Endothelial cell (in vitro differentiated cells): ENCODE results near the gene TBC1D20. TPM values are rescaled to one million over a fixed set of nuclear protein-coding genes. Genes with fewer than 3 reads are reported as not detected.

ENCODE experiments used
- DNase-seq: peaks from one replicate; pipeline ENCODE4 v3.0.0; 2021; ENCODE audit warnings: low spot score
- H3K27ac Mint-ChIP-seq: one replicate; pipeline ENCODE4 v1.8.0; 2021; ENCODE audit warnings: mixed read lengths, inconsistent platforms; ENCODE audit not compliant: unreplicated experiment
- H3K27me3 Mint-ChIP-seq: one replicate; pipeline ENCODE4 v1.8.0; 2021; ENCODE audit warnings: mild to moderate bottlenecking, moderate library complexity, mixed read lengths, inconsistent platforms; ENCODE audit not compliant: unreplicated experiment
- H3K36me3 Mint-ChIP-seq: one replicate; pipeline ENCODE4 v1.8.0; 2021; ENCODE audit warnings: mild to moderate bottlenecking, low read depth, mixed read lengths, inconsistent platforms; ENCODE audit not compliant: unreplicated experiment
- H3K4me1 Mint-ChIP-seq: one replicate; pipeline ENCODE4 v1.8.0; 2021; ENCODE audit warnings: mild to moderate bottlenecking, mixed read lengths, inconsistent platforms; ENCODE audit not compliant: unreplicated experiment
- H3K4me3 Mint-ChIP-seq: one replicate; pipeline ENCODE4 v1.8.0; 2021; ENCODE audit warnings: mild to moderate bottlenecking, mixed read lengths, inconsistent platforms; ENCODE audit not compliant: unreplicated experiment
- H3K9me3 Mint-ChIP-seq: one replicate; pipeline ENCODE4 v1.8.0; 2021; ENCODE audit warnings: mixed read lengths, inconsistent platforms; ENCODE audit not compliant: unreplicated experiment
- total RNA-seq: library from RNA; stranded (reverse); fragmentation: NEBNext Ultra II Directional; extraction: Animal tissue kit (Norgen Biotek cat#: 25700); gene quantifications from one replicate; pipeline ENCODE4 v1.2.1, GENCODE V29; 2021; ENCODE audit not compliant: unreplicated experiment
- TF ChIP-seq, protein P1 (sequence below): fragments of 200-600 bp; sonication (generic); IDR thresholded peaks from one replicate; pipeline ENCODE4 v1.5.0; 2021; ENCODE audit warnings: antibody characterized with exemption; ENCODE audit not compliant: unreplicated experiment

The TBC1D20 gene
- total RNA-seq, 1 donor from 2014 or later: 29.9 TPM

GRCh38 chr20:440148-440547, 22.2 kb downstream of the TBC1D20 start:
- Mint-ChIP-seq H3K36me3 (peaks cover 67% of the 10 kb centered on the region), H3K9me3 (no peaks in the 10 kb centered on the region), H3K4me1 (peaks cover 17% of the 10 kb centered on the region), H3K27me3 (peaks cover 5% of the 10 kb centered on the region), H3K27ac (no peak overlapping the region), H3K4me3 (no peak overlapping the region)
- no peak for DNase-seq
- TF ChIP-seq, protein P1, sequence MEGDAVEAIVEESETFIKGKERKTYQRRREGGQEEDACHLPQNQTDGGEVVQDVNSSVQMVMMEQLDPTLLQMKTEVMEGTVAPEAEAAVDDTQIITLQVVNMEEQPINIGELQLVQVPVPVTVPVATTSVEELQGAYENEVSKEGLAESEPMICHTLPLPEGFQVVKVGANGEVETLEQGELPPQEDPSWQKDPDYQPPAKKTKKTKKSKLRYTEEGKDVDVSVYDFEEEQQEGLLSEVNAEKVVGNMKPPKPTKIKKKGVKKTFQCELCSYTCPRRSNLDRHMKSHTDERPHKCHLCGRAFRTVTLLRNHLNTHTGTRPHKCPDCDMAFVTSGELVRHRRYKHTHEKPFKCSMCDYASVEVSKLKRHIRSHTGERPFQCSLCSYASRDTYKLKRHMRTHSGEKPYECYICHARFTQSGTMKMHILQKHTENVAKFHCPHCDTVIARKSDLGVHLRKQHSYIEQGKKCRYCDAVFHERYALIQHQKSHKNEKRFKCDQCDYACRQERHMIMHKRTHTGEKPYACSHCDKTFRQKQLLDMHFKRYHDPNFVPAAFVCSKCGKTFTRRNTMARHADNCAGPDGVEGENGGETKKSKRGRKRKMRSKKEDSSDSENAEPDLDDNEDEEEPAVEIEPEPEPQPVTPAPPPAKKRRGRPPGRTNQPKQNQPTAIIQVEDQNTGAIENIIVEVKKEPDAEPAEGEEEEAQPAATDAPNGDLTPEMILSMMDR: no peak

GRCh38 chr20:438571-439469, 23.5 kb downstream of the TBC1D20 start:
- no peak overlapping the region for H3K4me3 Mint-ChIP-seq
- TF ChIP-seq, protein P1: no peak
- H3K9me3 Mint-ChIP-seq: no peaks in the 10 kb centered on the region
- no peak overlapping the region for H3K27ac Mint-ChIP-seq
- peaks cover 17% of the 10 kb centered on the region for H3K4me1 Mint-ChIP-seq
- no peak for DNase-seq
- peaks cover 58% of the 10 kb centered on the region for H3K36me3 Mint-ChIP-seq
- H3K27me3 Mint-ChIP-seq: peaks cover 10% of the 10 kb centered on the region

DNA sequence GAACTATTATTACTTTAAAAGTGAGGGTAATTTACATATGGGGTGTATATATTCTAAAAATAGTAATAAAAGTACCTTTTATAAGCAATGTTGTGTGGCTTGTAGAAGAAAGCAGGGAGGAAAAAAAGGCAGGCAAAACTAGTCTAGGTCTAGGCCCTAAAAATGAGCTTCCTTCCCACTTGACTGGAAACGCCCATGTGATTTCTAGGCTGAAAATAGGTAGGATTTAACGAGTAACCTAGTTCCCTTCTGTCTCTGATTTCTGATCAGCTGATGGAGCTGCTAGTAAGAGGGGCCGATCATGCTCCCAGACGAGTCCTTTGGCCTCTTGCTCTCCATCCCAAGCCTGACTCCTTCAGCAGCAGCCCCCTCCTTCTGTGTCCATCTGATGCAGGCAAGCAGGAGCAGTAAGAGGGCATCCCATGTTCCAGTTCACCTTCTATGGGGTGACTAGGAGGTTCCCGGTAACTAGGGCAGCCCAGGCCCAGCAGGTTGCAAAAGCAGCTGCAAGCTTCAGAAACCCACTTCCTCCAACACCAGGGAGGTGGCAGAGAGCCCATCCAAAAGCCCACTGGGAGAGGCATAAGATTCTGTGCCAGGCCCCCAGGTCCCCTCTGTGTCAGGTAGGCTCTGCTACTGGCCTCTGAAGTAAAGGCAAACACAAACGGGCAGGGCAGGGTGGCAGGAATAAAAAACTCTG, 24.4 kb downstream of the TBC1D20 start:
- peaks cover 52% of the 10 kb centered on the region for H3K36me3 Mint-ChIP-seq
- TF ChIP-seq, protein P1: no peak

GRCh38 chr20:436476-436875, 25.9 kb downstream of the TBC1D20 start:
- Mint-ChIP-seq H3K27ac (no peak overlapping the region), H3K4me1 (peaks cover 23% of the 10 kb centered on the region), H3K27me3 (peaks cover 10% of the 10 kb centered on the region), H3K4me3 (no peak overlapping the region), H3K9me3 (no peaks in the 10 kb centered on the region), H3K36me3 (peaks cover 46% of the 10 kb centered on the region)
- TF ChIP-seq, protein P1: no peak
- no peak for DNase-seq

More for the DNA sequence above, 24.4 kb downstream of the TBC1D20 start:
- DNase-seq: no peak
- Mint-ChIP-seq H3K27ac (no peak overlapping the region), H3K4me3 (no peak overlapping the region), H3K27me3 (peaks cover 10% of the 10 kb centered on the region), H3K9me3 (no peaks in the 10 kb centered on the region), H3K4me1 (peaks cover 23% of the 10 kb centered on the region)

DNA sequence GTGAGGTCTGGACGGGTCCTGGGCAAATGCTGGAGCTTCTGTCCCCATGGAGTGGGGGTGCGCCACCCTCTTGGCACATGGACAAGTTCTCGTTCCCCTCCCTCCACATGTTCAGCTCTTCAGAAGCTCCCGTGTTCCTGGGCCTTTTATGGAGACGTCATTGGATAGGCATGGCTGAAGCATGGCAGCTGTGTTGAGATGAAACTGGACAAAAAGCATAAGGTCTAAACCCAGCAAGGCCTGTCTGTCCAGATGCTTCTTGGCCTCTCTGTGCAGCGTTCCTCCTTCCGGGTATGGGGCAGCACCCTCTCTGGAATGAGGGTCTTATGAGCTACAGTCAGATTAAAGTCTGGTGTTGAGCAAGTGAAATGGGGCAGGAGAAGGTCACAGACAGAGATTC, 26.8 kb downstream of the TBC1D20 start:
- no peak for DNase-seq

More for the DNA sequence above, 26.8 kb downstream of the TBC1D20 start:
- Mint-ChIP-seq H3K9me3 (no peaks in the 10 kb centered on the region), H3K4me3 (no peak overlapping the region), H3K27me3 (peaks cover 10% of the 10 kb centered on the region), H3K27ac (no peak overlapping the region), H3K36me3 (peaks cover 44% of the 10 kb centered on the region), H3K4me1 (peaks cover 23% of the 10 kb centered on the region)
- TF ChIP-seq, protein P1: no peak
